HCT116 (cell line): Measurements from ENCODE around the gene TPRX1. TPM values are rescaled to one million over a fixed set of nuclear protein-coding genes. Genes with fewer than 3 reads are reported as not detected.
"Not testable (repeated sequence)": the region's sequence is repeated elsewhere in the genome, so short reads cannot be mapped to it uniquely, and the experiment has no call there.

Source experiments
- ATAC-seq: fragments of 200-7000 bp; cut with Tn5 transposase; 2 replicates; pipeline ENCODE4 v1.9.1; 2020; ENCODE audit warnings: mild to moderate bottlenecking, moderate library complexity
- Bru-seq: library from RNA; stranded (reverse); fragments of 400-500 nt; gene quantifications from one replicate; lab custom pipeline; 2021; lab: Mats Ljungman, UMichigan
- BruChase-seq, 2 experiments: library from RNA; stranded (reverse); fragments of 400-500 nt; gene quantifications; one replicate each; lab custom pipeline; 2021; lab: Mats Ljungman, UMichigan
- BruUV-seq: library from RNA; stranded (reverse); fragments of 400-500 nt; replicated peaks from 2 replicates; lab custom pipeline; 2021; lab: Mats Ljungman, UMichigan
- CTCF ChIA-PET: fragments of 300-600 bp; sonication (Branson Sonifier 250); formaldehyde crosslinking; loops from one replicate; lab custom pipeline; 2021; ENCODE audit warnings: antibody characterized with exemption; lab: Charles Lee
- POLR2A ChIA-PET: fragments of 300-600, 350-600 bp; sonication (Branson Sonifier 250); formaldehyde crosslinking; loops from one replicate; lab custom pipeline; 2021; ENCODE audit warnings: antibody characterized with exemption; lab: Charles Lee
- RAD21 ChIA-PET, 2 experiments: fragments of 300-600 bp; sonication (Branson Sonifier 250); formaldehyde crosslinking; loops; one replicate each; lab custom pipeline; 2023; ENCODE audit warnings: low total read pairs in 2 of 2; ENCODE audit not compliant: uncharacterized antibody in 2 of 2, unreplicated experiment in 2 of 2, low non-redundant PET in 1 of 2; lab: Charles Lee
- DNase-seq: peaks from one replicate; pipeline ENCODE4 v3.0.0-alpha.2; 2010; ENCODE audit warnings: low read depth, low spot score
- H2AFZ ChIP-seq: fragments of 200-600 bp; shearing (Covaris generic), sonication (generic); 2 replicates; pipeline ENCODE4 v1.6.1; 2017; ENCODE audit warnings: low read depth, mixed run types, mixed read lengths, antibody characterized with exemption, low read length; ENCODE audit not compliant: poor library complexity, severe bottlenecking
- H3K27ac ChIP-seq: 2 replicates; pipeline ENCODE4 v1.5.1; 2012; ENCODE audit warnings: low read depth, low read length
- H3K27me3 ChIP-seq: fragments of 200-600 bp; sonication (generic); 2 replicates; pipeline ENCODE4 v1.6.1; 2016; ENCODE audit warnings: mixed run types, low read length, mixed read lengths; ENCODE audit not compliant: insufficient read depth
- H3K36me3 ChIP-seq, 2 experiments: fragments of 200-500 bp in 1 of 2; fragments of 200-600 bp in 1 of 2; sonication (Bioruptor generic) in 1 of 2; sonication (generic) in 1 of 2; 2 replicates each; pipeline versions ENCODE4 v1.5.1 to v1.6.1; 2014 to 2016; ENCODE audit warnings: low read length in 2 of 2, inconsistent platforms in 1 of 2, mixed read lengths in 1 of 2, mixed run types in 1 of 2; ENCODE audit not compliant: insufficient read depth in 2 of 2, control insufficient read depth in 1 of 2
- H3K4me1 ChIP-seq, 2 experiments: fragments of 200-600 bp in 1 of 2; sonication (generic) in 1 of 2; 2 replicates each; pipeline versions ENCODE4 v1.5.1 to v1.6.1; 2012 to 2017; ENCODE audit warnings: low read length in 2 of 2, inconsistent platforms in 1 of 2, mild to moderate bottlenecking in 1 of 2, mixed read lengths in 1 of 2, mixed run types in 1 of 2, moderate library complexity in 1 of 2; ENCODE audit not compliant: insufficient read depth in 2 of 2, control insufficient read depth in 1 of 2
- H3K4me2 ChIP-seq: fragments of 200-600 bp; sonication (generic); 2 replicates; pipeline ENCODE4 v1.6.1; 2017; ENCODE audit warnings: mixed run types, low read length, mixed read lengths
- H3K4me3 ChIP-seq, 2 experiments: fragments of 200-600 bp in 1 of 2; sonication (generic) in 1 of 2; replicated peaks in 1 of 2; 2 replicates each; pipeline ENCODE4 v1.5.1; 2011 to 2016; ENCODE audit warnings: low read length in 2 of 2, control low read depth in 1 of 2, low read depth in 1 of 2, mild to moderate bottlenecking in 1 of 2, mixed read lengths in 1 of 2, mixed run types in 1 of 2
- H3K79me2 ChIP-seq: fragments of 200-600 bp; sonication (generic); 2 replicates; pipeline ENCODE4 v1.6.1; 2017; ENCODE audit warnings: mild to moderate bottlenecking, mixed run types, low read length, moderate library complexity, mixed read lengths; ENCODE audit not compliant: insufficient read depth
- H3K9ac ChIP-seq: fragments of 200-600 bp; sonication (generic); 2 replicates; pipeline ENCODE4 v1.6.1; 2016; ENCODE audit warnings: low read length, mixed read lengths
- H3K9me2 ChIP-seq: fragments of 200-600 bp; sonication (generic), shearing (Covaris generic); 2 replicates; pipeline ENCODE4 v1.6.1; 2017; ENCODE audit warnings: mixed run types, mild to moderate bottlenecking, moderate library complexity; ENCODE audit not compliant: insufficient read depth
- H3K9me3 ChIP-seq, 2 experiments: fragments of 200-500 bp in 1 of 2; fragments of 200-600 bp in 1 of 2; sonication (Bioruptor generic) in 1 of 2; sonication (generic) in 1 of 2; 2 replicates each; pipeline ENCODE4 v1.6.1; 2014 to 2017; ENCODE audit warnings: low read length in 2 of 2, mixed read lengths in 2 of 2, inconsistent platforms in 1 of 2, low read depth in 1 of 2, mild to moderate bottlenecking in 1 of 2, mixed run types in 1 of 2, moderate library complexity in 1 of 2; ENCODE audit not compliant: control insufficient read depth in 1 of 2, insufficient read depth in 1 of 2
- H4K20me1 ChIP-seq: fragments of 200-600 bp; sonication (generic), shearing (Covaris generic); 2 replicates; pipeline ENCODE4 v1.6.1; 2017; ENCODE audit warnings: mixed run types, mild to moderate bottlenecking, moderate library complexity; ENCODE audit not compliant: insufficient read depth
- ATF3 ChIP-seq: IDR thresholded peaks from 2 replicates; pipeline ENCODE4 v1.6.1; 2012
- CEBPB ChIP-seq: IDR thresholded peaks from 2 replicates; pipeline ENCODE4 v1.6.1; 2012; ENCODE audit warnings: low read depth
- ELF1 ChIP-seq: IDR thresholded peaks from 2 replicates; pipeline ENCODE4 v1.6.1; 2012; ENCODE audit warnings: low read depth, borderline replicate concordance
- EZH2 ChIP-seq: fragments of 200-600 bp; sonication (generic); IDR thresholded peaks from 2 replicates; pipeline ENCODE4 v1.6.1; 2017; ENCODE audit warnings: antibody characterized with exemption, mixed run types
- EZH2phosphoT487 ChIP-seq: fragments of 200-600 bp; IDR thresholded peaks from 2 replicates; pipeline ENCODE4 v1.6.1; 2018; ENCODE audit warnings: antibody characterized with exemption, borderline replicate concordance
- FOSL1 ChIP-seq: IDR thresholded peaks from 2 replicates; pipeline ENCODE4 v1.6.1; 2012; ENCODE audit warnings: low read depth
- SIN3A ChIP-seq: IDR thresholded peaks from 2 replicates; pipeline ENCODE4 v1.6.1; 2012; ENCODE audit warnings: low read depth
- SRF ChIP-seq: IDR thresholded peaks from 2 replicates; pipeline ENCODE4 v1.6.1; 2012; ENCODE audit warnings: low read depth
- YY1 ChIP-seq: IDR thresholded peaks from 2 replicates; pipeline ENCODE4 v1.6.1; 2011; ENCODE audit warnings: low read length, low read depth, moderate library complexity, mild to moderate bottlenecking; ENCODE audit not compliant: insufficient replicate concordance; ENCODE audit errors: extremely low read depth
- ZNF274 ChIP-seq: fragments of 200-500 bp; sonication (Bioruptor generic); IDR thresholded peaks from 2 replicates; pipeline ENCODE4 v1.6.1; 2014; ENCODE audit warnings: mild to moderate bottlenecking, low read depth, low read length, inconsistent platforms
- intact Hi-C: fragments of 100-400 bp; cut with micrococcal nuclease; formaldehyde crosslinking; loops from 2 replicates; pipeline ENCODE4 v1.10.0; 2022
- long read RNA-seq: library from polyadenylated mRNA; unstranded; transcript quantifications from one replicate; pipeline ENCODE4 v2.0.0, GENCODE V29; 2021; ENCODE audit not compliant: unreplicated experiment
- polyA plus RNA-seq: library from polyadenylated mRNA; unstranded; fragments of >200 nt; gene quantifications from 2 replicates; pipeline ENCODE4 v1.2.1, GENCODE V29; 2012; ENCODE audit warnings: missing spikeins
- total RNA-seq: library from RNA; stranded (reverse); gene quantifications from one replicate; pipeline ENCODE4 v1.2.1, GENCODE V29; 2021; ENCODE audit not compliant: unreplicated experiment
- TF ChIP-seq, protein P1 (sequence below): IDR thresholded peaks from 2 replicates; pipeline ENCODE4 v1.6.1; 2012

Gene TPRX1
- not detected for total RNA-seq
- not detected in 2 replicates for polyA plus RNA-seq
- Bru-seq, nascent RNA = not detected
- not detected for BruChase-seq, experiment 1, labeled RNA remaining after a 6-hour chase
- not detected for BruChase-seq, experiment 2, labeled RNA remaining after a 2-hour chase
- long read RNA-seq = 0 reads

DNA sequence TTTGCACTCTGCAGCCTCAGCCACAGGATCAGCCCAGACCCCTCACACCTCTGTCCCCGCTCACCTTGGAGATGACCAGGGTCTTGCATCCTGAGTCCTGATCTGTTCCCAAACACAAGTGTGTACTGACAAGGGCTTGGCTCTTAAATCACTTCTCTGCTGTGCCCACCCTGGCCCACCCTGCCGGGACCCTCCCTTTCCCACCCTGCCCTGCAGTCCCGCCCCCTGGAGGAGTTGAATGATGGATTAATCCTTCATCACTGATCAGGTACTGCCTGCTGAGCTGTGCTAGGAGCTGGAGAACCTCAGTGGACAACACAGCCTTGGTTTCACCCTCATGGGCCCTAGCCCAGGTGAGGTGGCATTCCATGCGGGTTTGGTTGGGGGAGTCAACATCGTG lies at the start of gene TPRX1:
TPRX1 (minus strand) TSS at position 101 of the 400 bp plus-strand sequence; CDS start at position 89, 12 bp downstream.
- H3K27me3 ChIP-seq, H3K36me3 ChIP-seq, H3K9ac ChIP-seq, RAD21 ChIA-PET, BruUV-seq, H4K20me1 ChIP-seq, H3K4me2 ChIP-seq, H3K4me3 ChIP-seq, H3K9me3 ChIP-seq, CTCF ChIA-PET, DNase-seq, H3K9me2 ChIP-seq, ATAC-seq, H3K27ac ChIP-seq, H3K4me1 ChIP-seq, H3K79me2 ChIP-seq, intact Hi-C loops, POLR2A ChIA-PET, H2AFZ ChIP-seq: not testable (repeated sequence)

- Histone ChIP-seq H2AFZ (no peak overlapping the region), H4K20me1 (no peaks in the 10 kb centered on the region), H3K36me3 (no peaks in the 10 kb centered on the region), H3K79me2 (no peaks in the 10 kb centered on the region), H3K4me3 (no peak overlapping the region), H3K9me3 (no peaks in the 10 kb centered on the region), H3K4me1 (peaks cover 15 to 24% of the 10 kb centered on the region in 2 experiments), H3K4me2 (no peak overlapping the region), H3K9ac (no peak overlapping the region), H3K9me2 (no peaks in the 10 kb centered on the region), H3K27ac (no peak overlapping the region), H3K27me3 (no peaks in the 10 kb centered on the region)
- ChIA-PET POLR2A (no interaction called here), CTCF (interaction anchor here (2.1 kb wide), 1 partner anchor 10 kb away, joined by 5 read pairs; no protein-coding TSS in a partner anchor), RAD21 (no interaction called here)
- TF ChIP-seq FOSL1 (no peak), CEBPB (no peak), ELF1 (no peak), EZH2phosphoT487 (no peak), EZH2 (no peak), ZNF274 (no peak), SIN3A (no peak), ATF3 (no peak), SRF (no peak), YY1 (no peak)
- TF ChIP-seq, protein P1, sequence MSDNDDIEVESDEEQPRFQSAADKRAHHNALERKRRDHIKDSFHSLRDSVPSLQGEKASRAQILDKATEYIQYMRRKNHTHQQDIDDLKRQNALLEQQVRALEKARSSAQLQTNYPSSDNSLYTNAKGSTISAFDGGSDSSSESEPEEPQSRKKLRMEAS = no peak
- no peak for ATAC-seq
- DNase-seq = no peak
- intact Hi-C loops = no loop called here
- BruUV-seq = no TSS peak
Observed at GRCh38 chr19:47853003-47853402, 48.7 kb upstream of the TPRX1 start.
